HG03520 (cell line): ENCODE results near the gene PAM.

Experiments used
- ATAC-seq: cut with Tn5 transposase; IDR thresholded peaks from one replicate; pipeline ENCODE4 v1.9.1; 2021; ENCODE audit warnings: mild to moderate bottlenecking, moderate library complexity; ENCODE audit not compliant: unreplicated experiment

Gene PAM

GRCh38 chr5:102807878-102808502, 52.9 kb downstream of the PAM start:
- ATAC-seq = no peak

GRCh38 chr5:102809033-102809432, 53.9 kb downstream of the PAM start:
- ATAC-seq = no peak

- no peak for ATAC-seq
Observed at GRCh38 chr5:102811972-102812371, 56.9 kb downstream of the PAM start.

GRCh38 chr5:102813740-102814139, 58.6 kb downstream of the PAM start:
- ATAC-seq = no peak

- no peak for ATAC-seq
Observed at GRCh38 chr5:102815084-102815483, 60.0 kb downstream of the PAM start.

GRCh38 chr5:102815540-102816332, 60.6 kb downstream of the PAM start:
- ATAC-seq = no peak

GRCh38 chr5:102818345-102818744, 63.2 kb downstream of the PAM start:
- no peak for ATAC-seq

- no peak for ATAC-seq
Observed at GRCh38 chr5:102818934-102819333, 63.8 kb downstream of the PAM start.

GRCh38 chr5:102819634-102820033, 64.5 kb downstream of the PAM start:
- ATAC-seq = no peak

- ATAC-seq = no peak
Observed at GRCh38 chr5:102823441-102823874, 68.4 kb downstream of the PAM start.

GRCh38 chr5:102826629-102827028, 71.5 kb downstream of the PAM start:
- no peak for ATAC-seq

- ATAC-seq = no peak
Observed at GRCh38 chr5:102830241-102830640, 75.1 kb downstream of the PAM start.

- no peak for ATAC-seq
Observed at GRCh38 chr5:102832445-102832844, 77.3 kb downstream of the PAM start.

- ATAC-seq = no peak
Observed at GRCh38 chr5:102833146-102833545, 78.0 kb downstream of the PAM start.

GRCh38 chr5:102834438-102834964, 79.4 kb downstream of the PAM start:
- ATAC-seq = no peak

- ATAC-seq = no peak
Observed at GRCh38 chr5:102835717-102836116, 80.6 kb downstream of the PAM start.

GRCh38 chr5:102841021-102841420, 85.9 kb downstream of the PAM start:
- ATAC-seq = no peak

GRCh38 chr5:102843997-102844396, 88.9 kb downstream of the PAM start:
- no peak for ATAC-seq

- no peak for ATAC-seq
Observed at GRCh38 chr5:102845041-102845440, 89.9 kb downstream of the PAM start.

GRCh38 chr5:102850503-102850902, 95.4 kb downstream of the PAM start:
- no peak for ATAC-seq

- no peak for ATAC-seq
Observed at GRCh38 chr5:102853680-102854079, 98.6 kb downstream of the PAM start.

- no peak for ATAC-seq
Observed at GRCh38 chr5:102855681-102856388, 100.7 kb downstream of the PAM start.
